Measurements from ENCODE around the gene PRR23E.

DNA sequence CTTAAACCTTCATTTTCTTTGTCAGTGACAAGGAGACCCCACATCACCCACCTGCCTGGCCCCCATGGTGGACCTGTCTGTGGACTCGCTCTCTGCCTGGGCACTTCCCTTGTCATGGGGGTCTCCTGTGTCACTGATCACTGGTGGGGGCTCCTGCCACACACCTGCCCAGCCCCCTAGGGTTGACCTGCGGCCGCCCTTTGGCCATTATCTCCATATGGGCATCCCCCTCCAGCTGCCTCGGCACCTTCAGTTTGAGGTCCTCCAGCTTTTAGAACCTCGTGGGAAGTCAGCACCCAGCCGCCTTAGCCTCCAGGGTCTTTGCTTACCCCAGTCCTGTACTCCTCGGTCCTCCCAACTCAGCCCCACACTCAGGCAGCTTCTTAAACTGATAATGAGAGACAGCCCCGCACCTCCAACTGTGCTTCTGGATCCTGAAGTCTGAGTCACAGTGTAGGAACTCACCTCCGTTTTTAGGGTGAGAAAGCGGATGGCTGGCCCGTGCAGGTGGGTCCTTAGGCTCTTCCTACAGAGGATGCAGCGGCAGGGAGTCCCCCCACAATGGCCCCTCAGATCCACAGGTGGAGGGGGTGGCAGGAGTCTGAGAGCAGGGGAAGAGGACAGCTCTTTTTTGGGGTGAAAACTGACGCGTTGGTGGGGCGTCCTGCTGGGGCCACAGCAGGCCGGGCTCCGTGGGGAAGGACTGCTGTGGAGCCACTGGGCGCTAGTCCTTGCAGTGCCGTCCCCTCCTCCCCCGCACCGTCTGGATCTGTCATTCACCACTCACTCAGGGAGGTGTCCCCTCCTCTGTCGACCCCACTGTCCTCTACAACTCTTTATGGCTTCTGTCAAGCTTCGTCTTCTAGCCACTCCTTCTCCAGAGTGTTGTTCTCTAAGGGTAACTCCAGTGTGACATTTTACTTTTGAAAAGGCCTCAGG is 8.7 kb upstream of the PRR23E start:
- TF ChIP-seq EZH2 (IDR thresholded peaks at IDR 0.05; ENCODE audit: low read length, unreplicated experiment) (no peak), EZH2phosphoT487 (IDR thresholded peaks at IDR 0.05; ENCODE audit: borderline replicate concordance, low read length) (no peak)
- TF ChIP-seq, protein P1, sequence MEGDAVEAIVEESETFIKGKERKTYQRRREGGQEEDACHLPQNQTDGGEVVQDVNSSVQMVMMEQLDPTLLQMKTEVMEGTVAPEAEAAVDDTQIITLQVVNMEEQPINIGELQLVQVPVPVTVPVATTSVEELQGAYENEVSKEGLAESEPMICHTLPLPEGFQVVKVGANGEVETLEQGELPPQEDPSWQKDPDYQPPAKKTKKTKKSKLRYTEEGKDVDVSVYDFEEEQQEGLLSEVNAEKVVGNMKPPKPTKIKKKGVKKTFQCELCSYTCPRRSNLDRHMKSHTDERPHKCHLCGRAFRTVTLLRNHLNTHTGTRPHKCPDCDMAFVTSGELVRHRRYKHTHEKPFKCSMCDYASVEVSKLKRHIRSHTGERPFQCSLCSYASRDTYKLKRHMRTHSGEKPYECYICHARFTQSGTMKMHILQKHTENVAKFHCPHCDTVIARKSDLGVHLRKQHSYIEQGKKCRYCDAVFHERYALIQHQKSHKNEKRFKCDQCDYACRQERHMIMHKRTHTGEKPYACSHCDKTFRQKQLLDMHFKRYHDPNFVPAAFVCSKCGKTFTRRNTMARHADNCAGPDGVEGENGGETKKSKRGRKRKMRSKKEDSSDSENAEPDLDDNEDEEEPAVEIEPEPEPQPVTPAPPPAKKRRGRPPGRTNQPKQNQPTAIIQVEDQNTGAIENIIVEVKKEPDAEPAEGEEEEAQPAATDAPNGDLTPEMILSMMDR (conservative IDR thresholded peaks at IDR 0.05; ENCODE audit: low read depth, low read length) = no peak

Measured in PC-3 (cell line).